Dermis microvascular lymphatic vessel endothelial cell (primary cell): ENCODE data around the gene GNLY. TPM values are rescaled to one million over a fixed set of nuclear protein-coding genes. Genes with fewer than 3 reads are reported as not detected.

Experiments
- DNase-seq, 2 donors: peaks; one replicate each; pipeline versions ENCODE4 v3.0.0 to v3.0.0-alpha.2; 2010; ENCODE audit warnings: low read depth in 2 of 2
- total RNA-seq: library from RNA; depleted of rRNA; stranded (reverse); fragments of >200 nt; gene quantifications from 2 replicates; pipeline ENCODE4 v1.2.1, GENCODE V29; 2014

GNLY gene
- total RNA-seq, 1 donor from 2014 or later: not detected

- no peak for DNase-seq
These were observed 31.3 kb downstream of the GNLY start for GRCh38 chr2:85725451-85725850.

DNA sequence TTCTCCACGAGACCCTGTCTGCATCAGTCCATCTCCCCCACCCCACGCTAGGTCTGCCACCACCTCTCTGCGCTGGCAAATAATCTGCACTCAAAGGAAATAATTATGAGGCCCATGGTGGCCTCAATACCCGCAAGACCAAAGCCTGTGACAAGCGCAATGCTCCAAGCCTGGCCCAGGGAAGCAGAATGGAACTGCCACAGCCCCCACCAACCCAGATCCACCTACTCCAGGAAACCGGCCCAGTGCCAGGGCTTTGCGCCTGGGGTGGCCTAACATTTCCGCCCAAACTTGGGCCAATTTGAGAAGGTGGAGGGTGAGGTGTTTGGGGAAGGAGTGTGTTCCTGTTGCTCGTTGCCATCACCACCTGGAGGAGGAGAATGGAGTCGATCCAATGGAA lies 33.6 kb downstream of the GNLY start:
- DNase-seq: no peak

DNA sequence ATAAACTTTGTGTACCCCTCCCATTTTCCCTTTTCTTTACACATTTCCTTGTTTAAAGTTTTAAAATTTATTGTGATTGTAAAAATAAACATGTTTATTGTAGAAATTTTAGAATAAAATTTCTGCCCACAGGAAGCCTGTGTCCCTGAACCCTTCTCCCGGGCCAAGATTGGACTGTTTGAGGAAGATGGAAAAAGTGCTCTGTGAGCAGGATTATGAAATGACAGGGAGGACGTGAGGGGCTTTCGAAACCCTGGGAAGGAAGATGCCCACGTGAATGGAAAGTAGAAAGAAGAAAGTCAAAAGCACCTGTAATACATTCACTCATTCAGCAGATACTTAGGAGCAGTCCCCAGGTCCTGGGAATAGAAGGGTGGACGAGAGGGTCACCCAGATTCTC lies 34.2 kb downstream of the GNLY start:
- DNase-seq: no peak

- peak; percentile 51 to 76 for DNase-seq
These were observed 35.0 kb downstream of the GNLY start for GRCh38 chr2:85728883-85729824.

GRCh38 chr2:85729825-85730510 lies 35.8 kb downstream of the GNLY start:
- no peak for DNase-seq

GRCh38 chr2:85730686-85731230 lies 36.6 kb downstream of the GNLY start:
- no peak for DNase-seq

DNA sequence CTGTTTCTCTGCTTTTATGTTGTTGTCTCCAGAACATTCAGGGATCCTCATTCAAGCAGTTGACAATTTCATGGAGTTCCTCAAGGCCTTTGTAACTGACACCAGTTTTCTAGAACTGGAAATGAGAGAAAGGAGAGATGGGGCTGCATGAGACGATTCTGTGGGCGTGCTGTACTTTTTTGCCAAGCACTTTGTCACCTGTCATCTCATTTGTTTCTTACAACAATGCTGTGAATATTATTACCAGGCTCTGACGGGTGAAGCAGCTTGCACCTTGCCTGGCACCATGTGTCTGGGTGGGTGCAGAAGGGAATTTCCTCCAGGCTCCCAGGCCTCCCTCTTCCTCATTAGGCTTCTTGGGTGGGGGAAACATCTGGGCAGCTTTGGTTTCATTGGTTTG lies 37.4 kb downstream of the GNLY start:
- no peak for DNase-seq

GRCh38 chr2:85732467-85733120 lies 38.4 kb downstream of the GNLY start:
- no peak for DNase-seq

GRCh38 chr2:85733121-85733960 lies 39.2 kb downstream of the GNLY start:
- DNase-seq: no peak

DNA sequence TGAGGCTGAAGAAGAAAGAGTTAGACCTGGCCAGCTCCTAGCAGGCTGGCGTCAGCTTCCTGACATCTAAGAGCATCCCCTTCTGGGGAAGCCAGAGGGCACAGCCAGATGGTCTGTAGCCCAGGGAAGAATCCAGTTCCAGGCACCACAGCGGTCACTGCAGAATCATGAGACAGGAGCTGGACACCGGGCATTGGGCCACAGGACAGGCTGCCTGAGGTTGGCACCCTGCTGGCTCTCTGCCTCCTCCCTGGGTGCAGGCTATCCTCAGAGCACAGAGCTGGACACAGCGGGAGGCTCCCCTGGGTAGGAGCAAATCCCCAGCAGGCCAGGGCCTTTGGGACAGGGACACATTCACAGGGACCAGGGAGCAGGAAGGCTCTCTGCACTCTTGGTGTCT lies 39.9 kb downstream of the GNLY start:
- DNase-seq: no peak

- peak in 1 of 2 donors; percentile 74 for DNase-seq
These were observed 40.9 kb downstream of the GNLY start for GRCh38 chr2:85734942-85735608.

GRCh38 chr2:85735691-85736090 lies 41.5 kb downstream of the GNLY start:
- no peak for DNase-seq

- DNase-seq: no peak
These were observed 42.5 kb downstream of the GNLY start for GRCh38 chr2:85736456-85737355.

GRCh38 chr2:85737481-85737880 lies 43.3 kb downstream of the GNLY start:
- peak in 1 of 2 donors; percentile 41 for DNase-seq

- DNase-seq: no peak
These were observed 43.8 kb downstream of the GNLY start for GRCh38 chr2:85737961-85738360.

GRCh38 chr2:85740193-85740592 lies 46.0 kb downstream of the GNLY start:
- DNase-seq: no peak

- no peak for DNase-seq
These were observed 47.2 kb downstream of the GNLY start for GRCh38 chr2:85741211-85741832.

- peak; percentile 77 to 88 for DNase-seq
These were observed 47.8 kb downstream of the GNLY start for GRCh38 chr2:85741833-85742455.
